ENCODE data around the gene AP2S1. TPM values are rescaled to one million over a fixed set of nuclear protein-coding genes. Genes with fewer than 3 reads are reported as not detected.
"Not testable (repeated sequence)": the region's sequence is repeated elsewhere in the genome, so short reads cannot be mapped to it uniquely, and the experiment has no call there.

The AP2S1 gene
- total and polyA plus RNA-seq, 2 of the 8 experiments (the other 6 are each of a cell fraction or from before 2014, with no cell fraction given), result 195 to 211 TPM

GRCh38 chr19:46882751-46883150, 32.1 kb upstream of the AP2S1 start:
- H3K23me2 ChIP-seq (ENCODE audit: low read depth, low read length); H3K36me3 ChIP-seq (ENCODE audit: control insufficient read depth in 2 of 4, insufficient read depth in 4 of 4, low read length in 3 of 4); H3K9me3 ChIP-seq (ENCODE audit: insufficient read depth in 2 of 2, low read depth in 1 of 2, low read length in 1 of 2); H3K14ac ChIP-seq (ENCODE audit: insufficient read length); H2BK5ac ChIP-seq (ENCODE audit: low read depth, low read length); H4K5ac ChIP-seq (ENCODE audit: insufficient read length, low read depth, low read length); H3K4ac ChIP-seq (replicated peaks; ENCODE audit: insufficient read length, low read depth, low read length); H2AFZ ChIP-seq (ENCODE audit: low read length); H3K9ac ChIP-seq (replicated peaks in 1 of 4; ENCODE audit: extremely low read depth in 1 of 4, low read depth in 3 of 4, low read length in 3 of 4); H2AK5ac ChIP-seq (ENCODE audit: low read depth, low read length); H3K79me1 ChIP-seq (ENCODE audit: low read depth, low read length); DNase-seq (ENCODE audit: low read depth in 1 of 2, low spot score in 2 of 2); H3K27ac ChIP-seq (ENCODE audit: low read depth, low read length); H3K4me1 ChIP-seq (replicated peaks in 1 of 4; ENCODE audit: control insufficient read depth in 3 of 4, insufficient read depth in 4 of 4, low read length in 3 of 4); H4K8ac ChIP-seq (ENCODE audit: extremely low read depth, insufficient read depth, low read length); H3K18ac ChIP-seq (ENCODE audit: extremely low read depth, low read length); H3K4me2 ChIP-seq (ENCODE audit: insufficient read depth in 1 of 2, low read depth in 2 of 2, low read length in 2 of 2); FAIRE-seq; H2BK20ac ChIP-seq (ENCODE audit: low read length); H4K20me1 ChIP-seq (replicated peaks in 1 of 2; ENCODE audit: control insufficient read depth in 1 of 2, insufficient read depth in 2 of 2, low read length in 2 of 2); H2BK12ac ChIP-seq (ENCODE audit: low read depth, low read length); H3K27me3 ChIP-seq (replicated peaks in 1 of 4; ENCODE audit: control insufficient read depth in 3 of 4, extremely low read depth in 1 of 4, insufficient read depth in 3 of 4, low read length in 3 of 4); H2BK120ac ChIP-seq (replicated peaks; ENCODE audit: low read depth, low read length); H2BK15ac ChIP-seq (ENCODE audit: low read length); H3K23ac ChIP-seq (ENCODE audit: insufficient read length); H3K56ac ChIP-seq (replicated peaks; ENCODE audit: insufficient read length, low read depth, low read length); H4K91ac ChIP-seq (replicated peaks; ENCODE audit: insufficient read length, low read length); H3K4me3 ChIP-seq (ENCODE audit: extremely low read depth in 1 of 4, insufficient read depth in 2 of 4, low read depth in 3 of 4, low read length in 4 of 4): not testable (repeated sequence)
- CTCF ChIA-PET (ENCODE audit: partially characterized antibody), result interaction anchor here (0.6 to 0.7 kb wide), 2 partner anchors 12 to 106 kb away, joined by 3 to 4 read pairs; no protein-coding TSS in a partner anchor
- H3K79me2 ChIP-seq (ENCODE audit: control insufficient read depth in 1 of 2, insufficient read depth in 2 of 2, low read length in 2 of 2), result peaks cover 3 to 63% of the 10 kb centered on the region in 2 experiments; a peak in 2 of 4 replicates
- POLR2A ChIA-PET (ENCODE audit: partially characterized antibody), result interaction anchor here (0.6 to 12.0 kb wide), 4 partner anchors 13 to 105 kb away, joined by 3 to 102 read pairs (median 4); partner anchors contain the start of gene ARHGAP35
- WGBS, 2 experiments (ENCODE audit: extremely low coverage in 1 of 2, insufficient coverage in 1 of 2, insufficient read length in 1 of 2, insufficient replicate concordance in 2 of 2, low coverage in 1 of 2, low lambda C conversion rate in 2 of 2, missing lambda C conversion rate in 1 of 2), result 92% methylated on average over 4 of the region's 4 CpGs; no CpG with 5 or more reads in 1 of the 2 experiments

Measured in H1 (cell line).